Measurements from ENCODE around the gene FARSB.

The FARSB gene

DNA sequence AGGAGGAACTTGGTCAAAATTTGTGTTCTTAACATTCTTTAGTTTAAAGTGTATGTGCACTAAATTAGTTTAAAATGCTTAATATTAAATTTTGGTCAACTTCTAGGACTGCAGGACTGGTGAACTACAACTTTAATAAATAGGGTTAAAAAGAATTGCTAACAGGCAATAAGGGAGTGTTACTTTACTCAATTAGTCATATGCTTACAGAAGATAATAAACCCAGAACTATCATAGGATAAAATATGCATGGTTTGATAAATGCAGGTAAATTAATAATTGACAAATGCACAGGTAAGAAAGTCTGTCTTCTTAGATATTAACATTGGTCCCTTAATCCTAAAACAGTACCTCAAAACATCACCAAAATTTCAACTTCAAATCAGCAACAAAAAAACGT is 20.6 kb downstream of the FARSB start:
- TF ChIP-seq, protein P1, sequence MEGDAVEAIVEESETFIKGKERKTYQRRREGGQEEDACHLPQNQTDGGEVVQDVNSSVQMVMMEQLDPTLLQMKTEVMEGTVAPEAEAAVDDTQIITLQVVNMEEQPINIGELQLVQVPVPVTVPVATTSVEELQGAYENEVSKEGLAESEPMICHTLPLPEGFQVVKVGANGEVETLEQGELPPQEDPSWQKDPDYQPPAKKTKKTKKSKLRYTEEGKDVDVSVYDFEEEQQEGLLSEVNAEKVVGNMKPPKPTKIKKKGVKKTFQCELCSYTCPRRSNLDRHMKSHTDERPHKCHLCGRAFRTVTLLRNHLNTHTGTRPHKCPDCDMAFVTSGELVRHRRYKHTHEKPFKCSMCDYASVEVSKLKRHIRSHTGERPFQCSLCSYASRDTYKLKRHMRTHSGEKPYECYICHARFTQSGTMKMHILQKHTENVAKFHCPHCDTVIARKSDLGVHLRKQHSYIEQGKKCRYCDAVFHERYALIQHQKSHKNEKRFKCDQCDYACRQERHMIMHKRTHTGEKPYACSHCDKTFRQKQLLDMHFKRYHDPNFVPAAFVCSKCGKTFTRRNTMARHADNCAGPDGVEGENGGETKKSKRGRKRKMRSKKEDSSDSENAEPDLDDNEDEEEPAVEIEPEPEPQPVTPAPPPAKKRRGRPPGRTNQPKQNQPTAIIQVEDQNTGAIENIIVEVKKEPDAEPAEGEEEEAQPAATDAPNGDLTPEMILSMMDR (IDR thresholded peaks at IDR 0.05; ENCODE audit: control insufficient read depth, insufficient read depth, low read depth, low read length, missing control alignments): no peak
- H3K4me3 ChIP-seq (ENCODE audit: control insufficient read depth, low read depth, low read length): no peak overlapping the region
- no peak for DNase-seq (ENCODE audit: low read depth)

DNA sequence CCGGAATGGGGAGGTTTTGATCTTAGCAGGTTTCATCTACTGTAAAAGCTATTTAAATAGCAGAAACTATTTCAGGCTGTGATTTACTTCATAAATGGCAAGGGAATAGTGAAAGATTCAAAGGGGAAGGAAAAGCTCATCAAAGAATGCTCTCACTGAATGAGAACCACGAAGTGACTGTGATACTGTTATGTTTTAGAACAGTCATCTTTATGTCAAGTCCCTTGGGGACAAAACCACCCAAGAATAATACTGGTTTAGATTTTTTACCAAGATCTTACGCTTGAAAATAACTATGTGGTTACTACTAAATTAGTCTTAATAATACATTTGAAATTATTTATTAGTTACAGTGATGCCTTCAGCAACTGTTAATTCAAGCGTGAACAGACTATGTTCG is 28.1 kb downstream of the FARSB start:
- H3K4me3 ChIP-seq (ENCODE audit: control insufficient read depth, low read depth, low read length): no peak overlapping the region
- TF ChIP-seq, protein P1 (IDR thresholded peaks at IDR 0.05; ENCODE audit: control insufficient read depth, insufficient read depth, low read depth, low read length, missing control alignments): no peak
- no peak for DNase-seq (ENCODE audit: low read depth)

DNA sequence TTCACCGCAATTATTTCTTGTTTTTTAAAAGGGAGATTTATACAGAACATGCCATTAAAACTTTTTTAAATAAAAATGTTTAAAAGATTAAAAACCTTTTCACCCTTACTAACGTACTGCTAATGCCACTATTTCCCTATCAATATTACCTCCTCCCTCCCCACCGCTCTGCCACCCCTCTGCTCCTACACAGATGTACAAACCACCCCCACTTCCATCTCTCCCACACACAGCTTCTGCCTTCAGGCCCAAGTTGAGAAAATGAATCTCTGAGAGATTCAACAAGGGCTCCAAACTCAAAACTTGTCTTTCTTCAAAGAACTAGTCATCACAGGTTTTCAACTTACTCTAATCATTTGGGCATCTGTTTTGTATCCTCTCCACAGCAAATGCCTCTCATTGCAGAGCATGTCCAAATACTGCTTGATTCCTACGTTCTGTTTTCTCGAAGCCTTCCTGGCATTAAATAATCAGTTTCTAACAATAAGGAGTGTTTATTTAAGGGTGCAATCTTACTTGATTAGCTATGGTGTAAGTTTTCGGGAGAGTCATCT is 32.1 kb downstream of the FARSB start:
- H3K4me3 ChIP-seq (ENCODE audit: control insufficient read depth, low read depth, low read length): no peak overlapping the region
- no peak for DNase-seq (ENCODE audit: low read depth)
- TF ChIP-seq, protein P1 (IDR thresholded peaks at IDR 0.05; ENCODE audit: control insufficient read depth, insufficient read depth, low read depth, low read length, missing control alignments): no peak

DNA sequence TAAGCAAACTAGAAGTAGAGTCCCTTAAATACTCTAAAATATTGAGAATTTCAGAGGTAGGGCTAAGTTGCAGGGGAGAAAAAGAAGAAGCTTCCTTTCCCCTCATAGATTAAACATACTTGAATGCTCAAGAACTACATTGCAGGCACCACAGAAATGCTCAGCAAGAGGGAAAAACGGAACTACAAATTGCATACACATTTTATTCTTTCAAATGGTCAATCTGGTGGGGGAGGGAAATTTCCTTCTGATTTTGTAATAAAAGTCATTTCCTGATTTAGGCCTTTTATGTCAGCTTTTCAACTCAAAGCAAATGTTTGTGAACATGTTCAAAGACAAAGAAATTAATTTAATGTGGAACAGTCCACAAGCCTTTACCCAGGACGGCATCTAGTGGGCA is 33.0 kb downstream of the FARSB start:
- H3K4me3 ChIP-seq (ENCODE audit: control insufficient read depth, low read depth, low read length): no peak overlapping the region
- TF ChIP-seq, protein P1 (IDR thresholded peaks at IDR 0.05; ENCODE audit: control insufficient read depth, insufficient read depth, low read depth, low read length, missing control alignments): no peak
- DNase-seq (ENCODE audit: low read depth): no peak

DNA sequence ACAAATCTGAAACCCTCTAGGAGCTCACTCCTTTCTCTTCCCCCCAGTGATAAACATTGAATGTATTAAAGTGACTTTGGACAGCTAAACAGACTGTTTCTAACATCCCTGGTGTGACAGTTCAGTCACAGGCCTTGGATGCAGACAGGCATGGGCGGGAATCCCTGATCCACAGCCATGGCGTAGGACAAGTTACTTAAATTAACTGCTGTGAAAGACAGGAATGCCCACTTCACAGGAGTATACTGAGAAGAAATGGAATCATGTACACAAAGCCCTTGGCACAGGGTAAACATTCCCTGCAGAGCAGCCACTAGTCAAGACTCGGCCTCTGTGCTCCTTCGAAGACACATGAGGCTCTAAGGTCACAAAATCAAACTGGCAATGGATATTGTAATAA is 34.0 kb downstream of the FARSB start:
- TF ChIP-seq, protein P1 (IDR thresholded peaks at IDR 0.05; ENCODE audit: control insufficient read depth, insufficient read depth, low read depth, low read length, missing control alignments): no peak

DNA sequence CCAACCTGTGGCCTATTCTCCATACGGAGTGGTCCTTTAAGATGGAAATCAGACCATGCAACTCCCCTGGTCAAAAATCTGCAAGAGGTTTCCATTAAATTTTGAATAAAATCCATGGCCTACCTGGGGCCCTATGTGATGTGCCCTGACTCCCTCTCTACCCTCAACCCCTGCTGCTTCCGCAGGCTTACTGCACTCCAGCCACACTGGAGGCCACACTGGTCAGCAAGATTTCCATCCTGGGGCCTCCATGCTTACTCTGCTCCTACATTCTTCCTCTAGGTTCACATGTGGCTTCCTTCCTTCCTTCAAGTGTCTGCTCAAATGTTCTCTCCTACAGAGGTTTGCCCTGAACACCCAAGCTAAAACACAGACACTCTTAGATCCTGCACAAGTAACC is 40.6 kb downstream of the FARSB start:
- no peak overlapping the region for H3K4me3 ChIP-seq (ENCODE audit: control insufficient read depth, low read depth, low read length)
- TF ChIP-seq, protein P1 (IDR thresholded peaks at IDR 0.05; ENCODE audit: control insufficient read depth, insufficient read depth, low read depth, low read length, missing control alignments): no peak
- no peak for DNase-seq (ENCODE audit: low read depth)

More for the DNA sequence above, 34.0 kb downstream of the FARSB start:
- no peak overlapping the region for H3K4me3 ChIP-seq (ENCODE audit: control insufficient read depth, low read depth, low read length)
- DNase-seq (ENCODE audit: low read depth): no peak
